GM18508 (cell line): ENCODE results near the gene CCR7.

ENCODE experiments used
- ATAC-seq: cut with Tn5 transposase; IDR thresholded peaks from one replicate; pipeline ENCODE4 v1.9.1; 2021; ENCODE audit warnings: moderate number of reproducible peaks; ENCODE audit not compliant: insufficient read depth, unreplicated experiment

Gene CCR7

GRCh38 chr17:40538936-40539705 is 26.2 kb downstream of the CCR7 start:
- ATAC-seq = no peak

- ATAC-seq = no peak
Observed at GRCh38 chr17:40538019-40538935, 27.0 kb downstream of the CCR7 start.

DNA sequence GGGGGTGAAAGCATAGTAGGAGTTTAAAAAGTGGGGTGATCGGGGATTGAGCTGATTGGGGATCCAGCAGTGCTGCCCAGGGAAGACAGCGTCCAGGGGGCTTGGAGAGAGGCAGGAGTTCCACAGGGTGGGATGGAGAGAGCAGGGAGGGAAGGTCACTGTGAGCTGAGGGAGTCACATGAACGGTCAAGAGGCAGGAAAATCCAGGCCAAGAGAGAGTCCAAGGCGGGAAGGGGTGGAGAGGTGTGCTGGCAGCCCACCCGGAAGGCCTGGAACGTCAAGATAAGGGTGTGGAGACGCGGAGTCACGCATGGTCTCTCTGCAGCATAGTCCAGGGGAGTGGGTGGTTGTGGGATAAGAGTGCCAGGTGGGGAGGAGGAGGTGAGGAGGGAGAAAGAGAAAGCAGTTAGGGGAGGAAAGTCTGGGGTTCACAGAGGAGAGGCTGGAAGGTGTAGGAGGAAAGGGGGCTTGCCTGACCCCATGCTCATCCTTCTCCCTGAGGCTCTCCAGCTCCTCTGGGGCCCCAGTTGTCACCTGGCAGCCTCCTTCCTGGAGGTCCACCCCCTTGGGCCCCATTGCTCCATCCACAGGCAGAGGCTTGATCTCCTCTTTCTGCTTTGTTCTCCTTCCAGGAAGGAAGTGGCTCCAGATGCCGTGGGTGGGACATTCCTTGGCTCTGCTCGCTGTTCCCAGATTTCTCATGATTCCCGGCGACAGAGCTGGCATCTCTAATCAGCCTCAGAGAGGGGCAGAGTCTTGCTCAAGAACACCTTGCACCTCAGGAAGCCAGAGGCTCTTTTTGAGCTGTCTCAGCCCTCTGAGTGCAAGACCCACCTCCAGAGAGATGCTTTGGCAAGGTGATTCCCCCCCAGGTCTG is 28.7 kb downstream of the CCR7 start:
- ATAC-seq = no peak

GRCh38 chr17:40535924-40536294 is 29.4 kb downstream of the CCR7 start:
- no peak for ATAC-seq

- no peak for ATAC-seq
Observed at GRCh38 chr17:40535438-40535837, 29.8 kb downstream of the CCR7 start.

- no peak for ATAC-seq
Observed at GRCh38 chr17:40534371-40535189, 30.7 kb downstream of the CCR7 start.

GRCh38 chr17:40533896-40534295 is 31.4 kb downstream of the CCR7 start:
- no peak for ATAC-seq

DNA sequence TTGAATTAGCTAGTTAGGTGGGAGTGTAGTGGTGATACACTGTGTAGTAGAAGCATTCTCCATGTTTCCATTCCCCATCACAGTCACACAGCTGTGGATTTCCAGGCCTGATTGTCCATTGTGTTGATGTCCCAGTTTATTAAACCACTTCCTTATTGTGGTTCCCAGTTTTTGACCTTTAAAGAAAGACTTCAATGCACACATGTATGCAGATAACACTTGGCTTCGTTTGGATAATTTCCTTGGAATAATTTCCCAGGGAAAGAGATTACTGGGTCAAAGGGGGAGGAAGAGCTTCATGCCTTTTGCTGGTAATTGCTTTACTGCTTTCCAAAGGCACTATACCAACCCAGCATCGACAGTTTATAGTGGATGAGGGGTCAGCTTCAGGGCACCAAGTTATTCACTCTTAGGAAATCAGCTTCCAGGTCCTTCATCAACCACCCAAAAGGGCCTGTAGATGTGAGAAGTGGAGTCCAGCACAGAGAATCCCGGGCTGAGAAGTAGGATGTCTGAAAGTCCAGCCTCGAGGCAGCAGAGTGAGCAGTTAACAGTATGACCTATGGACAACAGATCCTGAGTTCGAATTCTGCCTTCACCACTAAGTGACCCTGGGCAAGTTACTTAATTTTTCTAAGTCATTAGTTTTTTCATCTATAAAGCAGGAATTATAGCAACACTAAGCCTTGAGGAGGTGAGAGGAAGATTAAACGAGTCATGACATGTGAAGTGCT is 32.6 kb downstream of the CCR7 start:
- no peak for ATAC-seq

DNA sequence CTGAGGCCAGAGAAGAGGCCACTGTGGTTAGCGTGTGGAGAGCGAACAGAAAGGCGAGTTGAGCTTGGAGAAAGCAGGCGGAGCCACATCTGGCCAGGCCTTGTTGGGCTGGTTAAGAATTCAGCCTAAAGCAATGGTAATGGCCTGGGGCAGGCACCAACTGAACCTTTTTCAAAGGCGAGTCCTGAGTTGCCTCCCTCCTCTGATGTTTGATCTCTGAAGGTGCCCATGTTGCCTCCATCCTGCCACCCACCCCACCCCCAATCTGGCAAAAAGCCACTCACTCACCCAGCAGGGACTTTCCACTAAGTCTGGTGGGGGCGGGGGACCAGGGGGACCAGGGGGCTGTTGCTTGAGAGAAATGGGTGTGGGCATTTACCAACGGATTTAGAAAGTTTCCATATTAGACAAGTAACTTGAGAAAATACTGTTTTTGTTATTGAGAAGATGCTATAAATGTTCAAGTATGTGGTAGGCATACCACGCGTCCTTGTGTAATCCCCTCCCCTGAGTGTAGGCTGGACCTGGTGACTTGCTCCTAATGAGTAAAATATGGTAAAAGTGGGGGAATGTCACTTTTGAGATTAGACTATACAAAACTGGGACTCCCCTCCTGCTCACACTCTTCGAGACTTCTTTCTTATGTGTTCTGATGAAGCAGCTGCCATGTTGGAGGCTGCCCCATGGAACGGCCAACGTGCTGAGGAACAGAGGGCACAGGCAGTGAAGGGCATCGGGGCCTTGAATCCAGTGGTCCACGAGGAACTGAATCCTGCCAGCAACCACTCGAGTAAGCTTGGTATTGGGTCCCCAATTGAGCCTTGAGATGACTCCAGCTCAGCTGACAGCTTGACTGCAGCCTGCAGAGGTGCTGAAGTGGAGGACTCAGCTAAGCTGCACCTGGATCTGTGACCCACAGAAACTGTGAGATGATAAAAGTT is 34.0 kb downstream of the CCR7 start:
- ATAC-seq = no peak

DNA sequence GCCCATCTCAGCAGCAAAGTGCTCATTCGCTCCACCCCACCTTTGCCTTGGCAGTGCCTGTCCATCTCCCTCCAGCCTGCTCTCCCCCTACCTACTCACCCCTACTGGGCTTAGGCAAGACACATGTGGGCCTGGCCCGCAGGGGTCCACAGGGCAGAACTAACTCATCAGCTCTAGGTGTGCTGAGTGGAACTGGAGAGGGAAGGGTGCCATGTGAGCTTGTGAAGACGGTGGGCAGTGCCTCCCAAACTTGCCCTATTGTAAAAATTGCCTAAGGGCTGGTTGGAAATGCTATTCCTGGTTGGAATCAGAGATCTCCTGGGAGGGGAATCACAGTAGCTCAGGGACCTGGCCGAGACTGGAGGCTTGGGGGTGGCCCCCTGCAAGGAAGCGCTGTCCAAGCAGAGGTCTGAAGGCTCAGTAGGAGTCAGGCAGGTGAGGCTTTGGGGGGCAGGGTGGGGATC is 34.7 kb downstream of the CCR7 start:
- no peak for ATAC-seq

DNA sequence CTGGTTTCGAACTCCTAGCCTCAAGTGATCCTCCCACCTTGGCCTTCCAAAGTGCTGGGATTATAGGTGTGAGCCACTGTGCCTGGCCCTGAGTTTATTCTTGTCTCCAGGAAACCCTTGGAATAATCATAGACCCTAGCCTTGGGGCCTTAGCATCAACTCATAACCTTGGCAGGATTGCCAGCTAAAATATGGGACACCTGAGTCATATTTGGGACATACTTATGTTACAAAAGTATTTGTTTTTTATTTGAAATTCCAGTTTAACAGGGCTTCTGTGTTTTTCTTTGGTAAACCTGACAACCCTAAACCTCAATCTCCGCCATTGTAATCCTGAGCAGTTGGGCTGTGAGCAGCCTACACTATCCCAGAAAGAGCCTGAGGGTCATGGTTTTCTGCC is 35.3 kb downstream of the CCR7 start:
- ATAC-seq = no peak

DNA sequence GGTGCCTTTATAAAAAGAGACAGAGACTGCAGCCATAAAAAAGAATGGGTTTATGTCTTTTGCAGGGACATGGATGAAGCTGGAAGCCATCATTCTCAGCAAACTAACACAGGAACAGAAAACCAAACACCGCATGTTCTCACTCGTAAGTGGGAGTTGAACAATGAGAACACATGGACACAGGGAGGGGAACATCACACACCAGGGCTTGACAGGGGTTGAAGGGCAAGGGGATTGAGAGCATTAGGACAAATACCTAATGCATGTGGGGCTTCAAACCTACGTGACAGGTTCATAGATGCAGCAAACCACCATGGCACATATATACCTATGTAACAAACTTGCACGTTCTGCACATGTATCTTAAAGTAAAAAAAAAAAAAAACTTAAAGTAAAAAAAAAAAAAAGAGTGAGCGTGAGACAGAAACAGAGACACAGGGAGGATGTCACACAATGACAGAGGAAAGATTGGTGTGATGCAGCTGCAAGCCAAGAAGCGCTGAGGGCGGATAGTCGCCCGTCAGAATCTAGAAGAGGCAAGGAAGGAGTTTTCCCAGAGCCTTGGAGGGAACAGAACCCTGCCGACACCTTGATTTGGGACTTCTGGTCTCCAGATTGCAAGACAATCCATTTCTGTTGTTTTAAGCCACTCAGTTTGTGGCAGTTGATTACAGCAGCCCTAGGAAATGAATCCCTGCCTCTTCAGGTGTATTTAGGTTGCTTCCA is 36.4 kb downstream of the CCR7 start:
- ATAC-seq = no peak

DNA sequence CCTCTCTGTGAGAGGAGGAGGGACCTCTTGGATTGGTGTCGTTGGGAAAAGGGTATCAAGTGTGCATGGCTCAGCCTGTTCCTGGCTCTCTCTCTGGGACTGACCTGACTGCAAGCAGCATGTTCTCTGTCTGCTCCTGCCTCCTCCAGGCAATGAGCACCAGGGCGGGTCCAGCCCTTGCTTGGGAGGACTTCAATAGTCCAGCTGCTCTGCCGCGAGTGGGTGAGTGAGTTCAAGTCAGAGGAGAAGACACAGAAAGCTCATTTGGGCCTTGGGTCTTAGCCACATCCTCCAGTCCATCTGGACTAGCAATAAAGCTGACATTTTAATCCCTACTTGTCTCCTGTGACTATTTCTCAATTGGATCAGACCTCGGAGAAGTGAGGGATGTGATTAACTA is 38.6 kb downstream of the CCR7 start:
- no peak for ATAC-seq

- ATAC-seq = no peak
Observed at GRCh38 chr17:40525294-40525693, 40.0 kb downstream of the CCR7 start.

DNA sequence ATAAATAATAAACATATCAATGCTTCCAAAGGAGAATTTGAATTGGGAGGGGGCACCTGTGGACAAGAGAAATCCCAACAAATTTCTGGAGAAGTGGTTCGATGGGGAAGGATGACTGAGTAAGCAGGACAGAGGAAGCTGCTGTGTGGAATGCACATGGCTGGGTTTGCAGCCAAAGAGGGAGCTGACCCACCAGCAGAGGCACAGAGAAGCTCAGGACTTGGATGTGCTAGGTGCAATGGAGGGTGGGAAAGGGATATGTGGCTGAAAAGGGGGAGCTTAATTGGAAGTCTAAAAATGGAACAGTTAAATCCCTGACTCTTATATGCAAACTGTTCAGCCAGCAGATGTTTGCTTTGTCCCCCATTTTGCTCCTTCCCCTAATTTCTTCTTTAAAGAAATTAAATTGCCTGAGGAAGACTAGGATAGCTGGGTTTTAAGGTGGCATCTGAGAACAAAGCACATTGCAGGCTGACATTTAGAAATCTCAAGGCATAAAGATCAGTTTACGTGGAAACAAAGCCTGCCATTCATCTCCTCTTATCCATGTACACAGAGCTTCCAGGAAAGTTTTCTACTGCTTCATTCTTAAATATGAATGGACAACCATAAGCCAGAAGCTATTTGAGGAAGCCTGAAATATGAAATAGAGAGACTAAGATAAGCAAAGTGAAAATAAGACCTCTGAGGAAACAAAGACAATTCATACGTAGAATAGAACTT is 40.9 kb downstream of the CCR7 start:
- no peak for ATAC-seq

DNA sequence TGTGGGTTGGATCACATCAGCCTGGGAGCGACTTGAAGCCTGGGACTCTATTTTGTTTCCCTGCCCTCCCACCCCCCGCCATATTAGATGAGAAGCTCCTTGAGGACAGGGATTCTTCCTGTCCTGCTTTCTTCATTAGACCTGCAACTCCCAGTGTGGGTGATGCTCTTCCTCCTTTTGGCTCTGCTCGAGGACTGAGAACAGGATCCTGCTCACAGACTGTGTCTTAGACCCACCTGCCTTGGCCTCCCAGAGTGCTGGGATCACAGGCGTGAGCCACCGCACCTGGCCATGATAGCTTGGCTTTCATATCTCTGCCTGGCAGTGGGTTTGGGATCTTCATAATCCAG is 42.3 kb downstream of the CCR7 start:
- ATAC-seq = no peak
